Measurements from ENCODE around the gene THAP4.

DNA sequence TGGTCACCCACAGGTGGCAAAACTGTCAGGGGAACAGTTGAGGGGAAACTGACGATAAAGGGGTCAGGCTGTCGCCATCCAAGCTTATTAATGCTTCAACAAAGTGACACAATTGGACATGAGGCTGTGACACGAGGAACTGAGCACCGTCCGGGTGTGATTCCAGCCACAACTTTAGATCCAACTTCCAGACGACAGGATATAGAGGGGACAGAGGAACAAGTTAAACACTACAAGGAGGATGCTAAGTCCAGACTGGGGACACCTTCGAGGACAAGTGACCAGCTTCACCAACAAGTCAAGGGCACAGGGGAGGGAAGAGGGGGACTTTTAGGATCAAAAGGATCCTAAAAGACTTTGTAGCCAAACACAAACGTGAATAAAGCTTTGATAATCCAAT is 54.6 kb downstream of the THAP4 start:
- TF ChIP-seq CTCF (IDR thresholded peaks at IDR 0.05) (no peak), POLR2A (IDR thresholded peaks at IDR 0.05) (no peak), EP300 (IDR thresholded peaks at IDR 0.05) (no peak)

Measured in tibial nerve (tissue), 4 donors.